Activated CD4-positive, alpha-beta T cell treated with anti-CD3 and anti-CD28 coated beads, Interleukin-2, amount 10 ng/mL, durations not matched to agents 7 days and 5 days (primary cell): ENCODE results near the gene C13orf42. TPM values are rescaled to one million over a fixed set of nuclear protein-coding genes. Genes with fewer than 3 reads are reported as not detected.

Experiments
- CTCF ChIA-PET: fragments of 350-600 bp; sonication (Branson Sonifier 250); formaldehyde crosslinking; loops from one replicate; lab custom pipeline; 2021; ENCODE audit warnings: antibody characterized with exemption; lab: Charles Lee
- POLR2A ChIA-PET: fragments of 350-600 bp; sonication (Branson Sonifier 250); formaldehyde crosslinking; loops from one replicate; lab custom pipeline; 2021; ENCODE audit warnings: antibody characterized with exemption; lab: Charles Lee
- DNase-seq: peaks from one replicate; pipeline ENCODE4 v3.0.0-alpha.2; 2020
- H3K27ac Mint-ChIP-seq: one replicate; pipeline ENCODE4 v1.8.0; 2021; ENCODE audit warnings: mild to moderate bottlenecking, moderate library complexity, mixed read lengths
- H3K27me3 Mint-ChIP-seq: one replicate; pipeline ENCODE4 v1.8.0; 2021; ENCODE audit warnings: mixed read lengths
- H3K36me3 Mint-ChIP-seq: one replicate; pipeline ENCODE4 v1.8.0; 2021; ENCODE audit warnings: low read depth, mixed read lengths
- H3K4me1 Mint-ChIP-seq: one replicate; pipeline ENCODE4 v1.8.0; 2021; ENCODE audit warnings: mixed read lengths
- H3K4me3 Mint-ChIP-seq: one replicate; pipeline ENCODE4 v1.8.0; 2021; ENCODE audit warnings: mild to moderate bottlenecking, moderate library complexity, mixed read lengths
- H3K9me3 Mint-ChIP-seq: one replicate; pipeline ENCODE4 v1.8.0; 2021; ENCODE audit warnings: mixed read lengths
- total RNA-seq, 2 experiments: library from RNA; stranded (reverse); gene quantifications; one replicate each; pipeline ENCODE4 v1.2.3, GENCODE V29; 2021

Gene C13orf42
- not detected for total RNA-seq

DNA sequence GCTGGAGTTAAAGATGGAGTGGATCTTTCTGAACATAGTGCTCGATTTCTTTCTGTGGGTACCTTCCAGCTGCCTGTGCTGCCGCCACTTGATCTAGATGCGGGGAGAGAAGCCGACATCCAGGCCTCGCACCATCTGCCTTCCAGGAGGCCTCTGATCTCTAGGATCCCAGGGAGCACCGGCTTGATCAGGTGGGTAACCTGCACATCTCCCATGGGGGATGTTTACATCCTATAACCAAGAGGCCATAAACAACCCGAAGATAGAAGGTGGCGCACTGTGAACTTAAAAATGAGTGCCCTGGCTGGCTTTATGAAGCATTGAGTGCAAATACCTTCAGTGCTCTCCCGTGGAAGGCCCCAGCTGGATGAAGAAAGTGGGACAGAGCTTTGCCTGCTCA is at the start of gene C13orf42:
Gene C13orf42 (minus strand): TSS at position 101 of the 400 bp plus-strand sequence. CDS start 65 bp downstream, at position 36.
- Mint-ChIP-seq H3K36me3 (no peaks in the 10 kb centered on the region), H3K27me3 (no peaks in the 10 kb centered on the region), H3K9me3 (no peaks in the 10 kb centered on the region), H3K4me3 (no peak within 1 kb of the TSS), H3K4me1 (no peaks in the 10 kb centered on the region), H3K27ac (no peak within 1 kb of the TSS)
- ChIA-PET CTCF (interaction anchor here (1.5 kb wide), 1 partner anchor 14 kb away, joined by 3 read pairs; no protein-coding TSS in a partner anchor), POLR2A (no interaction called here)
- no peak for DNase-seq

DNA sequence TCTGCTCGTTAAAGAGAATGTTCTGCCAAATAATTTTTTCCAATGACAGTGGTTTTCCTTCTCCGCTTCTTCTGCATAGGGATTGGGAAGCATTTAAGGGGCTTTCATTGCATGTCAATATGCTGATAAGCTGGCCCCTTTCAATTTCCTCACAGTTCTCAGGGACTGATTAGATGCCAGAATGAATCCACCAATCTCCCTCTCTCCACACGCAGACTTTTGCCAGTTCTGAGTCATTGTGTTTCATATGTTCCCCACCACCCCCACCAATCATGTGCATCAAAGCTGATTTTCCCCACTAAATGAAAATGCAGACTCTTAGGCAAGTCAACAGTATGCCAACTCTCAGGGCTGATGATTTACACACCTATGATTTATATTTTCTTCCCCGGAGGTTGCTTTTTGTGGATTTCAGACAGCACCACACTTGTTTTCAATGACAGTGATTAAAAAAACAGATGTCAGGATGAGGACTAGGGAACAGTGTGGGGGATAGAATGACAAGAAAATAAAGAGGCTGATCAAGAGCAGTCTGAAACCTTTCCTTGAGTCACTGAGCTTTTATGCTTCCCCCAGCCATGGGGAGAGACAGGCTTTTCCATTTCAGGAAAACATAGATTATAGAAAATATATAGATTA is 47.9 kb upstream of the C13orf42 start:
- DNase-seq, result no peak
- H3K4me1 Mint-ChIP-seq, result peaks cover 6% of the 10 kb centered on the region
- H3K36me3 Mint-ChIP-seq, result no peaks in the 10 kb centered on the region
- no peaks in the 10 kb centered on the region for H3K9me3 Mint-ChIP-seq
- POLR2A ChIA-PET, result no interaction called here
- no peak overlapping the region for H3K4me3 Mint-ChIP-seq
- H3K27me3 Mint-ChIP-seq, result peaks cover 2% of the 10 kb centered on the region
- CTCF ChIA-PET, result interaction anchor here (1.5 kb wide), 1 partner anchor 12 kb away, joined by 3 read pairs; no protein-coding TSS in a partner anchor
- H3K27ac Mint-ChIP-seq, result no peak overlapping the region

DNA sequence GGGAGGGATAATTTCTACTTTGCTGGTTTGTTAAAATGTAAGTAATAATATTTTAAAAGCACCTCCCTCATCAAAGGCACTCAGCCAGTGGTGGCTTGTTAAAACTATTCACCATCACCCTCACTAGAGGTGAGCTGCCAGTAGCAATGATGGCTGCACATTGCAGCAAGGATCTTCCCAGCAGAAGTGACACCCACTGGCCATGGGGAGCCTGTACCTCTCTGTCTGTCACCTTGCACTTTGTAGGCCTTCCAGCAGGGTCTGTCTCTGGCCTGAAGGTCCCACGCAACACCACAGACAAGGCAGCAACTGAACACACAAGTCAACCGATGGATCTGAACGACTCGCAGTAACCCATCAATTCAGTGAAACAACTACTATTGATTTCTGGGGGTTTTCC is 47.3 kb upstream of the C13orf42 start:
- Mint-ChIP-seq H3K9me3 (no peaks in the 10 kb centered on the region), H3K27ac (no peak overlapping the region), H3K4me3 (no peak overlapping the region), H3K4me1 (peaks cover 6% of the 10 kb centered on the region), H3K36me3 (no peaks in the 10 kb centered on the region), H3K27me3 (no peaks in the 10 kb centered on the region)
- ChIA-PET CTCF (interaction anchor here (1.5 kb wide), 1 partner anchor 12 kb away, joined by 3 read pairs; no protein-coding TSS in a partner anchor), POLR2A (no interaction called here)
- DNase-seq, result no peak

DNA sequence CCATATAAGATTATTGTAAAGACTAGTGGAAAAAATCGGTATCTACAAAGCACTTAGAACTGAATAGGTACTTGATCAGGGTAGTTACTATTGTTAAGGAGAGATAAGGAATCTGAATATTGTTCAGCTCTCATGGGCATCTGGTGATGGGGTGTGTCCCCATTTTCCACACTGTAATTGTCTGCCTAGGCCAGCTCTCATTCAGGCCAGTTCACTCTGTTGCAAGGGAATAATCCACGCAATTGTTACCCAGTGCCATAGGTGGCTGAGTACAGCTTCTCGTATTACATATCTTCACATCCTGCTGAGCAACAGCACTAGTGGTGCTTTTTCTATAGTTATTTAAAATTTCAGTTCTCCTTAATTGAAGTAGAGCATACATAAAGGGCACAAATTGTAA is 45.6 kb upstream of the C13orf42 start:
- ChIA-PET CTCF (no interaction called here), POLR2A (no interaction called here)
- no peak for DNase-seq
- H3K4me3 Mint-ChIP-seq, result no peak overlapping the region
- no peak overlapping the region for H3K27ac Mint-ChIP-seq
- H3K36me3 Mint-ChIP-seq, result no peaks in the 10 kb centered on the region
- H3K4me1 Mint-ChIP-seq, result peaks cover 6% of the 10 kb centered on the region
- no peaks in the 10 kb centered on the region for H3K9me3 Mint-ChIP-seq
- H3K27me3 Mint-ChIP-seq, result peaks cover 2% of the 10 kb centered on the region

DNA sequence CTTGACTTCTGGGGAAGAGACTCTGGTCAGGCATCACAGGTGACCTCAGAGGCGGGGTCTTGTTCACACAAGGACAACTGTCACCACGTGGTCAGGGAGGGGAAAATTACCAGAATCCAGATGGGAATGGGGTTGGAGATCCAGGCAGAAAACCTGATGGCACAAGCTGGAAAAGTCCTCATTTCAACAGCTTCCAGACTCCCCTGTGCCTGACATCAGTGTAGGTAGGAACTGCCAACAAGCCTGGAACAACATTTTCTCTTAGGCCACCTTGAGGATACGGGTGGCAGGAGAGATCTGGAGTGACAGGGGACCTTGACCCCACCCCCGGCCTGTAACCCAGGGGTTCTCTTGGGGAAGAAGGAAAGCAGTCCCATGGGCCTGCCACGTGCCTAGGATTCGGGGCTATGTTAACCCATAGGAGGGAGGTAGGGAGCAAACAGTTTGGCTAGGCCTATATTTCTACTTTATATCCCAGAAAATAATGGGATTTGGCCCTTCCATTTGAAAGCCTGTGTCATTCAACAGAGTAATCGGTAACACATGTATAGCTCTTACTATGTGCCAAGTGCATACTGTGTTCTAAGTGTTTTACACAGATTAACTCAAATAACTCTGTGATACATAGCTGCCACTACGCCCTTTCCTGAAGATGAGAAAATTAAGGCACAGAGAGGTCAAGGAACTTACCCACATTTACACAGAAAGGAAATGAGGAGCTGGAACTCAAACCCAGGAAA is 44.9 kb upstream of the C13orf42 start:
- no peak for DNase-seq
- peaks cover 3% of the 10 kb centered on the region for H3K27me3 Mint-ChIP-seq
- no peaks in the 10 kb centered on the region for H3K36me3 Mint-ChIP-seq
- H3K4me3 Mint-ChIP-seq, result no peak overlapping the region
- no peak overlapping the region for H3K27ac Mint-ChIP-seq
- H3K9me3 Mint-ChIP-seq, result no peaks in the 10 kb centered on the region
- ChIA-PET CTCF (no interaction called here), POLR2A (no interaction called here)
- H3K4me1 Mint-ChIP-seq, result peaks cover 6% of the 10 kb centered on the region

DNA sequence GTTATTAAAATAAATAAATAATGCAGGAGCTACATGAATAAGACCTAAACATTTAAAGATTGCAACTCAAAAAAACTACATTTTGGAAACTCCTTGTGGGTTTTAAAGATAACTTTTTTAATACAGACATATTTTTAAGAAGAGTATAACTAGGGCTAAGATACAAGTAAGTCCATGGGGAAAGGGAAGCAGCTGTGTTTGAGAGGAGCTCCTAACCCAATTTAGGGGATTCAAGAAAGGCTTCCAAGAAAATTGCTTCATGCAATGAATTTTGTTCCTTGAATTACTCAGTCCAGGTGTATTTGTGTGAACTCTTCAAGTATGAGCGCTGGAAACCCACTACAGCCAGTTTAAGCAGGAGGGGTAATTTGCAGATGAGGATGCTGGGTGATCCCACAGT is 44.1 kb upstream of the C13orf42 start:
- ChIA-PET CTCF (no interaction called here), POLR2A (no interaction called here)
- Mint-ChIP-seq H3K36me3 (no peaks in the 10 kb centered on the region), H3K4me1 (peaks cover 6% of the 10 kb centered on the region), H3K4me3 (no peak overlapping the region), H3K27me3 (peaks cover 6% of the 10 kb centered on the region), H3K9me3 (no peaks in the 10 kb centered on the region), H3K27ac (no peak overlapping the region)
- no peak for DNase-seq

DNA sequence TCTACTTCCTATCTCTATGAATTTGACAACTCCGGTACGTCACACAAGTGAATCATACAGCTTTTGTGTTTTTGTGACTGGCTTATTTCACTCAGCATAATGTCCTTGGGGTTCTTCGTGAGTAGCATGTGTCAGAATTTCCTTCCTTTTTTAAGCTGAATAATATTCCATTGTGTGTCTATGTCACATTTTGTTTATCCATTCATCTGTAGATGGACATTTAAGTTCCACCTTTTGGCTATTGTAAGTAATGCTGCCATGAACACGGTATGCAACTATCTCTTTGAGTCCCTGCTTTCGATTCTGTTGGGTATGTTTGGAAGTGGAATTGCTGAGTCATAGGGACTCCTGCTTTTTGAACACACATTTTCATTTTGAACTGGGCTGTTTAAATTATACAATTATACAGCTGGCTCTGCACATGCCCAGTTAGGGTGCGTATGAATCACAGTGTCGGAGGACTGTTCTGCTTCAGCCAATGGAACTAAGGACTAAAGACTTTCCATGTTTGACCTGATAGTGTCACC is 43.0 kb upstream of the C13orf42 start:
- Mint-ChIP-seq H3K27me3 (peaks cover 6% of the 10 kb centered on the region), H3K4me1 (peaks cover 6% of the 10 kb centered on the region), H3K9me3 (no peaks in the 10 kb centered on the region), H3K27ac (no peak overlapping the region), H3K4me3 (no peak overlapping the region), H3K36me3 (no peaks in the 10 kb centered on the region)
- ChIA-PET POLR2A (no interaction called here), CTCF (interaction anchor here (0.6 kb wide), 1 partner anchor 605 kb away, joined by 3 read pairs; no protein-coding TSS in a partner anchor)
- no peak for DNase-seq

DNA sequence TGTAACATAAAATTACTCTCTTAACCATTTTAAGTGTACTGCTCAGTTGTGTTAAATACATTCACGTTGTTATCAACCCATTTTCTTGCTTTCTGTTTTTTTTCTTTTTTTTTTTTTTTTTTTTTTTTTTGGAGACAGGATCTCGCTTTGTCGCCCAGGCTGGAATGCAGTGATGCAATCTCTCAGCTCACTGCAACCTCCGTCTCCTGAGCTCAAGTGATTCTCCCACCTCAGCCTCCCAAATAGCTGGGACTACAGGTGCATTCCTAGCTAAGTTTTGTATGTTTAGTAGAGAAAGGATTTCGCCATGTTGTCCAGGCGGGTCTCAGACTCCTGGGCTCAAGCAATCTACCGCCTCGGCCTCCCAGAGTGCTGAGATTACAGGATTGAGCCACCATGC is 42.5 kb upstream of the C13orf42 start:
- ChIA-PET POLR2A (no interaction called here), CTCF (no interaction called here)
- peaks cover 6% of the 10 kb centered on the region for H3K4me1 Mint-ChIP-seq
- H3K9me3 Mint-ChIP-seq, result no peaks in the 10 kb centered on the region
- no peak overlapping the region for H3K4me3 Mint-ChIP-seq
- no peaks in the 10 kb centered on the region for H3K36me3 Mint-ChIP-seq
- peaks cover 6% of the 10 kb centered on the region for H3K27me3 Mint-ChIP-seq
- DNase-seq, result no peak
- no peak overlapping the region for H3K27ac Mint-ChIP-seq

DNA sequence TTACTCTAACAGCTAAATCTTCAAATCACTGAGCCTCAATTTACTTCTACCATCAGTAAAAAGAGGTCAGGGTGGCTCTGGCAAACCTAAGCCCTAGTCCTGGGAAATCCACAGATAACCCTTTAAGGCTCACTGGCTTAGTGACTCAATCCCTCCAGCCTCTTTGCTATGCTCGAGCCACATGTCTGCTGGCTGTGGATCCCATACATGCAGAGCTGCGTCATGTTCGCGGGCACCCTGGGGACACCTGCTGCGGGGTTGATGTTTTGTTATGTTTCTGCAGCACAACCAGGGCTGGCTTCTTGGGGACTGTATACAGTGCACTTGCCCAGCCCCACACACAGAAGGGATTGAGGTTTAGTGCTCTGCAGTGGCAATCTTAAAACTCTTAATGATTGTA is 41.6 kb upstream of the C13orf42 start:
- POLR2A ChIA-PET, result no interaction called here
- no peak overlapping the region for H3K27ac Mint-ChIP-seq
- DNase-seq, result no peak
- H3K4me3 Mint-ChIP-seq, result no peak overlapping the region
- CTCF ChIA-PET, result no interaction called here
- peaks cover 6% of the 10 kb centered on the region for H3K27me3 Mint-ChIP-seq
- H3K36me3 Mint-ChIP-seq, result no peaks in the 10 kb centered on the region
- peaks cover 11% of the 10 kb centered on the region for H3K4me1 Mint-ChIP-seq
- H3K9me3 Mint-ChIP-seq, result no peaks in the 10 kb centered on the region

DNA sequence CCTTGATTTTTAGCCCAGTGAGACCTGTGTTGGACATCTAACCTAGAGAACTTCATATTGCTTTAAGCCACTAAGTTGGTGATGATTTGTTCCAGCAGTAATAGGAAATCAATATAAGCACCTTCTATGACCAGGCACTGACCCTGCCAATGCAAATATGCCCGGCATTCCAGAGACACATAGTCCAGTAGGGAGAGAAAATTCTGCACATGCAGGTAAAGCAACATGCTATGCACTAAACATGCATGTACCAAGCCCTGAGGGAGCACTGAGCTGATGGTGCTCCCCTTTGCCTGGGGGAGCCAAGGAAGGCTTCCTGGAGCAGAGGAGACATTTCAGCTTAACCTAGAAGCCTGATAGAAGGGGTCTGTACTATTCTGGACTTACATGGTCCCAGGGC is 40.4 kb upstream of the C13orf42 start:
- no peak for DNase-seq
- ChIA-PET POLR2A (no interaction called here), CTCF (interaction anchor here (0.6 to 1.3 kb wide), 2 partner anchors 59 to 133 kb away, joined by 3 read pairs; no protein-coding TSS in a partner anchor)
- H3K27ac Mint-ChIP-seq, result no peak overlapping the region
- H3K36me3 Mint-ChIP-seq, result no peaks in the 10 kb centered on the region
- H3K27me3 Mint-ChIP-seq, result peaks cover 6% of the 10 kb centered on the region
- H3K9me3 Mint-ChIP-seq, result no peaks in the 10 kb centered on the region
- H3K4me1 Mint-ChIP-seq, result peaks cover 11% of the 10 kb centered on the region
- H3K4me3 Mint-ChIP-seq, result no peak overlapping the region

DNA sequence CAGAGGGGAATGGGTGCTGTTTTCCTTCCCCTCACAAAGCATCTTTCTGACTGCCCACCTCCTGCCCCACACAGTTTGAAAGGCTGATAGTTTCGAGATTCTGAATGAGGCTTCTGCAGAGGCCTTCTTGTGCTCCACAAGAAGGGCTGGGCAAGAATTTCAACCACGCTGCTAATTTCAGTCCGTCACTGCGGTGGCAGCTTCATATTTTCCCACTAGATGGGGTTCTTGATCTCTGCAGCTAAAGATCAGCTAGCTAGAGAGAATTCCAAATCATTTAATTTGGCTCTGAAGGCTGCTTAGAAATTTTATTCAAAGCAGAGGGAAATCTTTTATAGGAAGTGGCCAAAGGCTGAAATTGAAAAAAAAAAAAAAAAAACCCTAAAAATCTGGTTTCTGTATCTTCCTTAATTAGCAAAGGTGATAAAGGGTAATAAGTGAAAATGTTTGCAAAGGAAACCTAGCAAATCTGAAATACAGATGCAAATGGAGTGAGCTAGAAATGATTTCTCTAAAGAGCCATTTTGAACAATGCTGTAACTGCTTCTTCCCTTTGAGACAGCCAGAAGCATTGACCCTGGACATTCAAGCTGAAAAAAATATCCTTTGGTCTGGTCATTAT is 38.0 kb upstream of the C13orf42 start:
- H3K36me3 Mint-ChIP-seq, result no peaks in the 10 kb centered on the region
- peaks cover 5% of the 10 kb centered on the region for H3K4me1 Mint-ChIP-seq
- peaks cover 4% of the 10 kb centered on the region for H3K9me3 Mint-ChIP-seq
- POLR2A ChIA-PET, result no interaction called here
- no peak for DNase-seq
- CTCF ChIA-PET, result interaction anchor here (0.6 to 1.6 kb wide), 3 partner anchors 137 to 1805 kb away, joined by 4 to 5 read pairs (median 5); no protein-coding TSS in a partner anchor
- H3K27me3 Mint-ChIP-seq, result peaks cover 14% of the 10 kb centered on the region
- H3K4me3 Mint-ChIP-seq, result no peak overlapping the region
- no peak overlapping the region for H3K27ac Mint-ChIP-seq

DNA sequence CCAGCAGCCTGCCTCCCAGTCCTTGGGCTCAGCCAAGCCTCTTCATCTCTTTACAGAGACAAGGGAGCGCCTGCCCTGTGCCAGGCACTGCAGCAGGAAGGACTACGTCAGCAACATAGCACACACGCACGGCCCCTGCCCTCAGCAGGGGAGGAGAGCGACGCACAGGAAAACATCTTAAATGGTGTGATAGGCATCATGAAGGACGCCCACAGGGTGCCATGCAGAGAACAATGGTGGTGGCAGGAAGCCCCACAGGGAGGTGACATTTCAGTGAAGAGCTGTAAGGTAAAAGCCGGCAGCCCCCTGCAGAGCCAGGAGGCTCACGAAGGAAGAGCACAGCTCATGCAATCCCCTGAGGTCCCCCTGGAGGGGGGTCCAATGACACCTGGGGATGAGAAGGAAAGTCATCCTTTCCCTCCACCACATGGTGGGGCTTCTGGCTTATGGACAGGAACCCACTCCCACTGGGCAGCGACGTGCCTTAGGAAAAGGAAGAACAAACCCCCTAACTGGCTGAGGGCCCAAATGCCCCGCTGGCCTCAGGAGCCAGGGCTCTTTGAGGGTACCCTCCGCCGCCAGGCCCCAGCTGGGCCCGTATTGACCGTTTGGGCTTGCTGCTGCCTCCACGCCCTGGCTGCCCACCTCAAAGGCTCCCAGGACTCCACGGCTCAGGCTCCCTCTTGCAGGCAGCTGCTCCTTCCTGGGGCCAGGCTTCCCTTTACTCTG is 37.3 kb upstream of the C13orf42 start:
- CTCF ChIA-PET, result interaction anchor here (0.6 kb wide), 1 partner anchor 1805 kb away, joined by 4 read pairs; no protein-coding TSS in a partner anchor
- H3K27me3 Mint-ChIP-seq, result peaks cover 14% of the 10 kb centered on the region
- POLR2A ChIA-PET, result no interaction called here
- H3K9me3 Mint-ChIP-seq, result peaks cover 4% of the 10 kb centered on the region
- H3K36me3 Mint-ChIP-seq, result no peaks in the 10 kb centered on the region
- DNase-seq, result no peak
- no peak overlapping the region for H3K27ac Mint-ChIP-seq
- peaks cover 5% of the 10 kb centered on the region for H3K4me1 Mint-ChIP-seq
- no peak overlapping the region for H3K4me3 Mint-ChIP-seq
